H1 (cell line): ENCODE results near the gene THADA. TPM values are rescaled to one million over a fixed set of nuclear protein-coding genes. Genes with fewer than 3 reads are reported as not detected.

ENCODE experiments used
- CTCF ChIA-PET: fragments of 300-600 bp; sonication (Branson Sonifier 250); formaldehyde crosslinking; loops from one replicate; lab custom pipeline; 2021; ENCODE audit not compliant: partially characterized antibody; lab: Charles Lee
- POLR2A ChIA-PET: fragments of 300-600 bp; sonication (Branson Sonifier 250); formaldehyde crosslinking; loops from one replicate; lab custom pipeline; 2021; ENCODE audit warnings: inconsistent platforms; ENCODE audit not compliant: partially characterized antibody; lab: Charles Lee
- DNase-seq, 2 experiments: peaks; one replicate each; pipeline versions ENCODE4 v3.0.0 to v3.0.0-alpha.2; 2010 to 2022; ENCODE audit warnings: low spot score in 2 of 2, low read depth in 1 of 2, mixed read lengths in 1 of 2
- FAIRE-seq: peaks from 2 replicates; lab custom pipeline; 2011; peaks lifted over from hg19 to GRCh38; lab: Jason Lieb, UNC
- H2AFZ ChIP-seq: 2 replicates; pipeline ENCODE4 v1.8.1; 2012; ENCODE audit warnings: low read length, inconsistent platforms
- H2AK5ac ChIP-seq: 2 replicates; pipeline ENCODE4 v1.6.1; 2013; ENCODE audit warnings: low read depth, low read length
- H2BK120ac ChIP-seq: replicated peaks from 2 replicates; pipeline ENCODE3; 2013; ENCODE audit warnings: low read depth, low read length, inconsistent platforms
- H2BK12ac ChIP-seq: 2 replicates; pipeline ENCODE4 v1.6.1; 2013; ENCODE audit warnings: low read depth, low read length
- H2BK15ac ChIP-seq: 2 replicates; pipeline ENCODE4 v1.6.1; 2013; ENCODE audit warnings: low read length
- H2BK20ac ChIP-seq: 2 replicates; pipeline ENCODE4 v1.6.1; 2013; ENCODE audit warnings: low read length
- H2BK5ac ChIP-seq: 2 replicates; pipeline ENCODE4 v1.6.1; 2013; ENCODE audit warnings: low read depth, low read length
- H3K14ac ChIP-seq: 2 replicates; pipeline ENCODE4 v1.6.1; 2013; ENCODE audit warnings: inconsistent platforms; ENCODE audit not compliant: insufficient read length
- H3K18ac ChIP-seq: 2 replicates; pipeline ENCODE4 v1.6.1; 2013; ENCODE audit warnings: low read length; ENCODE audit errors: extremely low read depth
- H3K23ac ChIP-seq: 2 replicates; pipeline ENCODE4 v1.6.1; 2013; ENCODE audit warnings: inconsistent platforms; ENCODE audit not compliant: insufficient read length
- H3K23me2 ChIP-seq: 2 replicates; pipeline ENCODE4 v1.6.1; 2013; ENCODE audit warnings: low read depth, low read length
- H3K27ac ChIP-seq: 2 replicates; pipeline ENCODE4 v1.6.1; 2011; ENCODE audit warnings: low read depth, low read length, inconsistent platforms
- H3K27me3 ChIP-seq, 4 experiments: replicated peaks in 1 of 4; 1 replicate in 1 of 4; 2 replicates in 3 of 4; pipeline versions ENCODE4 v1.6.1 to v1.8.1; 2011 to 2013; ENCODE audit warnings: low read length in 3 of 4, mild to moderate bottlenecking in 3 of 4, inconsistent platforms in 2 of 4, mixed read lengths in 2 of 4, moderate library complexity in 1 of 4; ENCODE audit not compliant: control insufficient read depth in 3 of 4, insufficient read depth in 3 of 4; ENCODE audit errors: extremely low read depth in 1 of 4
- H3K36me3 ChIP-seq, 4 experiments: 2 replicates each; pipeline versions ENCODE4 v1.6.1 to v1.8.1; 2011 to 2013; ENCODE audit warnings: mild to moderate bottlenecking in 4 of 4, low read length in 3 of 4, moderate library complexity in 2 of 4, control low read depth in 1 of 4, inconsistent platforms in 1 of 4; ENCODE audit not compliant: insufficient read depth in 4 of 4, control insufficient read depth in 2 of 4
- H3K4ac ChIP-seq: replicated peaks from 2 replicates; pipeline ENCODE3; 2013; ENCODE audit warnings: low read length, low read depth, mixed read lengths, inconsistent platforms; ENCODE audit not compliant: insufficient read length
- H3K4me1 ChIP-seq, 4 experiments: replicated peaks in 1 of 4; 1 replicate in 1 of 4; 2 replicates in 3 of 4; pipeline versions ENCODE4 v1.6.1 to v1.8.1; 2011 to 2013; ENCODE audit warnings: low read length in 3 of 4, inconsistent platforms in 2 of 4, mixed read lengths in 1 of 4; ENCODE audit not compliant: insufficient read depth in 4 of 4, control insufficient read depth in 3 of 4
- H3K4me2 ChIP-seq, 2 experiments: 2 replicates each; pipeline versions ENCODE4 v1.6.1 to v1.8.1; 2011 to 2013; ENCODE audit warnings: low read depth in 2 of 2, low read length in 2 of 2, control low read depth in 1 of 2, inconsistent platforms in 1 of 2, mild to moderate bottlenecking in 1 of 2; ENCODE audit not compliant: insufficient read depth in 1 of 2
- H3K4me3 ChIP-seq, 4 experiments: fragments of 200-600, 300-600 bp in 1 of 4; sonication (generic), shearing (Covaris generic), sonication (Bioruptor Twin) in 1 of 4; 2 replicates each; pipeline versions ENCODE4 v1.5.1 to v1.8.1; 2011 to 2016; ENCODE audit warnings: low read length in 4 of 4, low read depth in 3 of 4, control low read depth in 2 of 4, inconsistent platforms in 2 of 4, mild to moderate bottlenecking in 2 of 4, mixed read lengths in 1 of 4, moderate library complexity in 1 of 4; ENCODE audit not compliant: insufficient read depth in 2 of 4; ENCODE audit errors: extremely low read depth in 1 of 4
- H3K56ac ChIP-seq: replicated peaks from 2 replicates; pipeline ENCODE3; 2013; ENCODE audit warnings: low read depth, mild to moderate bottlenecking, mixed read lengths, low read length, inconsistent platforms; ENCODE audit not compliant: insufficient read length
- H3K79me1 ChIP-seq: 2 replicates; pipeline ENCODE4 v1.6.1; 2013; ENCODE audit warnings: low read depth, low read length, control low read depth
- H3K79me2 ChIP-seq, 2 experiments: 2 replicates each; pipeline versions ENCODE4 v1.6.1 to v1.8.1; 2012 to 2013; ENCODE audit warnings: low read length in 2 of 2, mild to moderate bottlenecking in 2 of 2, inconsistent platforms in 1 of 2; ENCODE audit not compliant: insufficient read depth in 2 of 2, control insufficient read depth in 1 of 2
- H3K9ac ChIP-seq, 4 experiments: replicated peaks in 1 of 4; 1 replicate in 1 of 4; 2 replicates in 3 of 4; pipeline versions ENCODE4 v1.6.1 to v1.8.1; 2011 to 2013; ENCODE audit warnings: low read depth in 3 of 4, low read length in 3 of 4, control low read depth in 2 of 4, mild to moderate bottlenecking in 2 of 4, moderate library complexity in 2 of 4, inconsistent platforms in 1 of 4; ENCODE audit errors: extremely low read depth in 1 of 4
- H3K9me3 ChIP-seq, 2 experiments: 2 replicates each; pipeline versions ENCODE4 v1.6.1 to v1.8.1; 2012 to 2013; ENCODE audit warnings: mild to moderate bottlenecking in 2 of 2, moderate library complexity in 2 of 2, control low read depth in 1 of 2, inconsistent platforms in 1 of 2, low read depth in 1 of 2, low read length in 1 of 2, mixed read lengths in 1 of 2; ENCODE audit not compliant: insufficient read depth in 2 of 2
- H4K20me1 ChIP-seq, 2 experiments: replicated peaks in 1 of 2; 2 replicates each; pipeline versions ENCODE3 to v1.8.1; 2011 to 2013; ENCODE audit warnings: inconsistent platforms in 2 of 2, low read length in 2 of 2, mild to moderate bottlenecking in 1 of 2; ENCODE audit not compliant: insufficient read depth in 2 of 2, control insufficient read depth in 1 of 2
- H4K5ac ChIP-seq: 2 replicates; pipeline ENCODE4 v1.6.1; 2013; ENCODE audit warnings: low read length, low read depth, mixed read lengths, inconsistent platforms; ENCODE audit not compliant: insufficient read length
- H4K8ac ChIP-seq: 2 replicates; pipeline ENCODE4 v1.8.0; 2013; ENCODE audit warnings: mild to moderate bottlenecking, moderate library complexity, low read length, inconsistent platforms; ENCODE audit not compliant: insufficient read depth; ENCODE audit errors: extremely low read depth
- H4K91ac ChIP-seq: replicated peaks from 2 replicates; pipeline ENCODE3; 2013; ENCODE audit warnings: low read length, mixed read lengths, inconsistent platforms; ENCODE audit not compliant: insufficient read length
- BRCA1 ChIP-seq: IDR thresholded peaks from 2 replicates; pipeline ENCODE4 v1.6.1; 2012; ENCODE audit warnings: low read depth, low read length, improper control_type of control experiment
- HDAC6 ChIP-seq: IDR thresholded peaks from one replicate; pipeline ENCODE4 v1.7.1; 2012; ENCODE audit warnings: low read depth, mild to moderate bottlenecking, inconsistent platforms, low read length, moderate library complexity
- NRF1 ChIP-seq: IDR thresholded peaks from 2 replicates; pipeline ENCODE4 v1.6.1; 2011; ENCODE audit warnings: mild to moderate bottlenecking, low read depth, low read length, improper control_type of control experiment
- SP1 ChIP-seq: IDR thresholded peaks from 2 replicates; pipeline ENCODE4 v1.6.1; 2011; ENCODE audit warnings: low read depth, low read length
- SUZ12 ChIP-seq: fragments of 200-600 bp; sonication (generic); IDR thresholded peaks from 2 replicates; pipeline ENCODE4 v1.6.1; 2012; ENCODE audit warnings: mild to moderate bottlenecking, inconsistent platforms, low read length, moderate library complexity, mixed read lengths
- WGBS, 2 experiments: shearing (Covaris generic) in 1 of 2; methylation state at CpG; one replicate each; pipeline versions ENCODE4 v1.1.6 to v1.1.7; 2013 to 2015; ENCODE audit warnings: low lambda C conversion rate in 2 of 2, mixed read lengths in 2 of 2, inconsistent platforms in 1 of 2, low coverage in 1 of 2, missing lambda C conversion rate in 1 of 2; ENCODE audit not compliant: insufficient replicate concordance in 2 of 2, insufficient coverage in 1 of 2, insufficient read length in 1 of 2; ENCODE audit errors: extremely low coverage in 1 of 2, missing lambda C conversion rate in 1 of 2; 5-methylcytosine and 5-hydroxymethylcytosine counted together
- polyA plus RNA-seq, 7 experiments: library from polyadenylated mRNA; depleted of rRNA in 3 of 7; stranded (reverse) in 5 of 7; unstranded in 2 of 7; fragments of >200 nt in 5 of 7; fragments of 200-250 nt in 2 of 7; gene quantifications; 1 replicate in 5 of 7; 2 replicates in 1 of 7; 4 replicates in 1 of 7; pipeline versions ENCODE4 v1.2.1 to v1.2.3, GENCODE V29; 2011 to 2013; ENCODE audit warnings: missing spikeins in 2 of 7, mixed read lengths in 2 of 7
- total RNA-seq: library from RNA; stranded (reverse); fragmentation: NEBNext Ultra II Directional; extraction: Animal tissue kit (Norgen Biotek cat#: 25700); gene quantifications from 2 replicates; pipeline ENCODE4 v1.2.1, GENCODE V29; 2021

THADA gene
- total and polyA plus RNA-seq, 2 of the 8 experiments (the other 6 are each of a cell fraction or from before 2014, with no cell fraction given): 22.4 to 26.8 TPM

GRCh38 chr2:43344868-43345373 lies 250.9 kb downstream of the THADA start:
- DNase-seq: no peak
- ChIA-PET POLR2A (no interaction called here), CTCF (interaction anchor here (0.8 kb wide), 1 partner anchor 443 kb away, joined by 3 read pairs; no protein-coding TSS in a partner anchor)
- TF ChIP-seq NRF1 (no peak), SP1 (no peak), BRCA1 (no peak), HDAC6 (no peak), SUZ12 (no peak)
- Histone ChIP-seq H3K23ac (no peak overlapping the region), H3K4me3 (no peak overlapping the region), H3K18ac (no peak overlapping the region; the same call in 1 of the 2 replicates), H3K56ac (no peak overlapping the region), H3K27ac (no peak overlapping the region), H2BK5ac (no peak overlapping the region), H4K20me1 (no peaks in the 10 kb centered on the region), H3K9me3 (no peaks in the 10 kb centered on the region), H3K4ac (no peak overlapping the region), H2AK5ac (no peak overlapping the region), H3K79me1 (no peaks in the 10 kb centered on the region), H3K23me2 (no peaks in the 10 kb centered on the region), H2AFZ (no peak overlapping the region), H4K91ac (no peak overlapping the region), H2BK15ac (no peak overlapping the region), H3K79me2 (no peaks in the 10 kb centered on the region), H3K9ac (no peak overlapping the region), H3K27me3 (no peaks in the 10 kb centered on the region), H3K14ac (no peak overlapping the region), H2BK12ac (no peak overlapping the region), H3K36me3 (no peaks in the 10 kb centered on the region; a peak in 1 of 8 replicates), H2BK120ac (no peak overlapping the region), H4K8ac (no peak overlapping the region), H3K4me2 (no peak overlapping the region; a peak in 1 of 4 replicates), H3K4me1 (peaks cover 4 to 19% (median 12%) of the 10 kb centered on the region in 4 experiments; a peak in 6 of 7 replicates), H2BK20ac (no peak overlapping the region), H4K5ac (no peak overlapping the region)
- 80% methylated on average over 5 of the region's 5 CpGs; no CpG with 5 or more reads in 1 of the 2 experiments for WGBS, 2 experiments
- no peak for FAIRE-seq
